Suprapubic skin (tissue), 4 donors: ENCODE measurements around the gene CHFR.
"Not testable (repeated sequence)": the region's sequence is repeated elsewhere in the genome, so short reads cannot be mapped to it uniquely, and the experiment has no call there.

Source experiments
- CTCF ChIP-seq, 2 donors: fragments of 200-600 bp in 1 of 2; fragments of 450-650 bp in 1 of 2; sonication (generic) in 1 of 2; IDR thresholded peaks; one replicate each; pipeline ENCODE4 v1.5.1; 2016 to 2019; ENCODE audit warnings: antibody characterized with exemption in 2 of 2, mild to moderate bottlenecking in 1 of 2, moderate library complexity in 1 of 2
- EP300 ChIP-seq: sonication (generic); formaldehyde crosslinking; IDR thresholded peaks from one replicate; pipeline ENCODE4 v1.6.1; 2017; ENCODE audit warnings: antibody characterized with exemption
- POLR2A ChIP-seq, 2 donors: fragments of 450-650 bp; IDR thresholded peaks; one replicate each; pipeline ENCODE4 v1.6.1; 2017; ENCODE audit warnings: antibody characterized with exemption in 2 of 2, mild to moderate bottlenecking in 2 of 2, moderate library complexity in 2 of 2
- POLR2AphosphoS5 ChIP-seq, 3 donors: sonication (generic); formaldehyde crosslinking; IDR thresholded peaks; one replicate each; pipeline ENCODE4 v1.6.1; 2017; ENCODE audit warnings: antibody characterized with exemption in 3 of 3

GRCh38 chr12:132836230-132836629, 51.2 kb downstream of the CHFR start:
- not testable (repeated sequence) for TF ChIP-seq CTCF (IDR thresholded peaks at IDR 0.05); POLR2A (IDR thresholded peaks at IDR 0.05); EP300; POLR2AphosphoS5 (IDR thresholded peaks at IDR 0.05)
